DOHH2 (cell line): ENCODE measurements around the gene KIF21B.

ENCODE experiments used
- H3F3A ChIP-seq: fragments of 200-600 bp; sonication (generic), shearing (Covaris generic); 2 replicates; pipeline ENCODE4 v1.6.0; 2016; ENCODE audit warnings: antibody characterized with exemption, mild to moderate bottlenecking; ENCODE audit not compliant: control insufficient read depth, insufficient read depth
- H3K27ac ChIP-seq: fragments of 200-600 bp; sonication (generic); 2 replicates; pipeline ENCODE4 v1.5.1; 2014; ENCODE audit warnings: low read depth, mild to moderate bottlenecking, low read length, moderate library complexity
- H3K27me3 ChIP-seq: fragments of 200-600 bp; sonication (generic); 2 replicates; pipeline ENCODE4 v1.6.1; 2014; ENCODE audit warnings: mild to moderate bottlenecking, low read length, mixed read lengths; ENCODE audit not compliant: control insufficient read depth
- H3K36me3 ChIP-seq: fragments of 200-600 bp; sonication (generic); 2 replicates; pipeline ENCODE4 v1.6.1; 2014; ENCODE audit warnings: mild to moderate bottlenecking, low read length, moderate library complexity, mixed read lengths; ENCODE audit not compliant: control insufficient read depth
- H3K4me1 ChIP-seq: fragments of 200-600 bp; sonication (generic); 2 replicates; pipeline ENCODE4 v1.6.1; 2014; ENCODE audit warnings: mild to moderate bottlenecking, low read length, mixed read lengths; ENCODE audit not compliant: control insufficient read depth
- H3K4me2 ChIP-seq: fragments of 200-600 bp; sonication (generic); 2 replicates; pipeline ENCODE4 v1.6.0; 2014; ENCODE audit warnings: mild to moderate bottlenecking, low read length, moderate library complexity
- H3K4me3 ChIP-seq: fragments of 200-600 bp; sonication (generic); 2 replicates; pipeline ENCODE4 v1.5.1; 2014; ENCODE audit warnings: mild to moderate bottlenecking, low read length, mixed read lengths
- H3K79me2 ChIP-seq: fragments of 200-600 bp; sonication (generic); 2 replicates; pipeline ENCODE4 v1.6.1; 2014; ENCODE audit warnings: mild to moderate bottlenecking, low read length, mixed read lengths; ENCODE audit not compliant: control insufficient read depth
- H3K9me2 ChIP-seq: fragments of 200-600 bp; sonication (generic); replicated peaks from 2 replicates; pipeline ENCODE4 v1.6.1; 2014; ENCODE audit warnings: mild to moderate bottlenecking, low read length, mixed read lengths; ENCODE audit not compliant: control insufficient read depth
- H3K9me3 ChIP-seq: fragments of 200-600 bp; sonication (generic); 2 replicates; pipeline ENCODE4 v1.6.1; 2014; ENCODE audit warnings: antibody characterized with exemption, low read length, mixed read lengths; ENCODE audit not compliant: control insufficient read depth, insufficient read depth
- H4K20me1 ChIP-seq: fragments of 200-600 bp; sonication (generic); 2 replicates; pipeline ENCODE4 v1.6.0; 2014; ENCODE audit warnings: low read depth, mild to moderate bottlenecking, antibody characterized with exemption, low read length, moderate library complexity; ENCODE audit not compliant: control insufficient read depth, insufficient read depth
- CTCF ChIP-seq: fragments of 200-600 bp; sonication (generic); IDR thresholded peaks from one replicate; pipeline ENCODE4 v1.5.1; 2014; ENCODE audit warnings: antibody characterized with exemption, mild to moderate bottlenecking, low read depth, low read length; ENCODE audit not compliant: poor library complexity, severe bottlenecking
- EZH2phosphoT487 ChIP-seq: fragments of 200-600 bp; sonication (generic); IDR thresholded peaks from 2 replicates; pipeline ENCODE4 v1.6.1; 2017; ENCODE audit warnings: borderline replicate concordance, mild to moderate bottlenecking, antibody characterized with exemption, low read length, moderate library complexity, mixed read lengths

Gene KIF21B

GRCh38 chr1:200925831-200926230, 97.7 kb downstream of the KIF21B start:
- Histone ChIP-seq H3K9me3 (no peaks in the 10 kb centered on the region), H3K36me3 (no peaks in the 10 kb centered on the region), H3K27me3 (peaks cover 6% of the 10 kb centered on the region; the same call in 1 of the 2 replicates), H3K4me1 (no peaks in the 10 kb centered on the region), H3K9me2 (no peaks in the 10 kb centered on the region), H3K79me2 (no peaks in the 10 kb centered on the region), H3K4me3 (no peak overlapping the region), H4K20me1 (no peaks in the 10 kb centered on the region), H3F3A (no peaks in the 10 kb centered on the region), H3K27ac (no peak overlapping the region), H3K4me2 (no peak overlapping the region)
- TF ChIP-seq EZH2phosphoT487 (no peak), CTCF (no peak)

GRCh38 chr1:200923601-200924000, 99.9 kb downstream of the KIF21B start:
- H3K4me3 ChIP-seq: no peak overlapping the region
- H3K4me2 ChIP-seq: no peak overlapping the region
- no peak for TF ChIP-seq EZH2phosphoT487
- TF ChIP-seq CTCF: no peak
- no peaks in the 10 kb centered on the region for H3K4me1 ChIP-seq
- H3K79me2 ChIP-seq: no peaks in the 10 kb centered on the region
- no peaks in the 10 kb centered on the region for H3K9me2 ChIP-seq
- no peaks in the 10 kb centered on the region for H3K36me3 ChIP-seq
- peaks cover 6% of the 10 kb centered on the region; the same call in 1 of the 2 replicates for H3K27me3 ChIP-seq
- H3K9me3 ChIP-seq: no peaks in the 10 kb centered on the region
- no peak overlapping the region for H3K27ac ChIP-seq
- H3F3A ChIP-seq: no peaks in the 10 kb centered on the region
- no peaks in the 10 kb centered on the region for H4K20me1 ChIP-seq

GRCh38 chr1:200922406-200922805, 101.1 kb downstream of the KIF21B start:
- Histone ChIP-seq H3K27me3 (peaks cover 6% of the 10 kb centered on the region; the same call in 1 of the 2 replicates), H3K4me1 (no peaks in the 10 kb centered on the region), H4K20me1 (no peaks in the 10 kb centered on the region), H3K4me3 (no peak overlapping the region), H3K79me2 (no peaks in the 10 kb centered on the region), H3K36me3 (no peaks in the 10 kb centered on the region), H3K4me2 (no peak overlapping the region), H3K9me3 (no peaks in the 10 kb centered on the region), H3K9me2 (no peaks in the 10 kb centered on the region), H3K27ac (no peak overlapping the region), H3F3A (no peaks in the 10 kb centered on the region)
- TF ChIP-seq EZH2phosphoT487 (no peak), CTCF (no peak)
